Stimulated activated naive B cell treated with anti-CD40 and anti-IgM and Interleukin-4, amounts not matched to agents 10 μg/mL and 1 μg/mL and 100 μg/mL, for 72 hours (primary cell): ENCODE data around the gene SHROOM3.

Source experiments
- ATAC-seq, 2 donors: fragments of 150-1000 bp; cut with Tn5 transposase; replicated peaks; 2 replicates each; pipeline ENCODE4 v1.10.0; 2021; ENCODE audit warnings: moderate library complexity in 1 of 2
- DNase-seq: peaks from one replicate; pipeline ENCODE4 v3.0.0; 2021
- H3K27ac Mint-ChIP-seq: one replicate; pipeline ENCODE4 v1.8.0; 2022; ENCODE audit warnings: mild to moderate bottlenecking, mixed read lengths
- H3K27me3 Mint-ChIP-seq, 2 donors: one replicate each; pipeline ENCODE4 v1.8.0; 2022; ENCODE audit warnings: mixed read lengths in 2 of 2
- H3K36me3 Mint-ChIP-seq, 2 donors: one replicate each; pipeline ENCODE4 v1.8.0; 2022; ENCODE audit warnings: mixed read lengths in 2 of 2, mild to moderate bottlenecking in 1 of 2
- H3K4me1 Mint-ChIP-seq, 2 donors: one replicate each; pipeline ENCODE4 v1.8.0; 2022; ENCODE audit warnings: mixed read lengths in 2 of 2, mild to moderate bottlenecking in 1 of 2
- H3K4me3 Mint-ChIP-seq, 2 donors: one replicate each; pipeline ENCODE4 v1.8.0; 2022; ENCODE audit warnings: mild to moderate bottlenecking in 2 of 2, mixed read lengths in 2 of 2, moderate library complexity in 1 of 2
- H3K9me3 Mint-ChIP-seq, 2 donors: one replicate each; pipeline ENCODE4 v1.8.0; 2022; ENCODE audit warnings: mixed read lengths in 2 of 2, mild to moderate bottlenecking in 1 of 2

The SHROOM3 gene

GRCh38 chr4:76623217-76624045, 188.4 kb downstream of the SHROOM3 start:
- Mint-ChIP-seq H3K4me1 (peaks cover 0 to 2% of the 10 kb centered on the region in 2 donors), H3K27ac (no peak overlapping the region), H3K4me3 (no peak overlapping the region), H3K27me3 (peaks cover 0 to 4% of the 10 kb centered on the region in 2 donors), H3K9me3 (no peaks in the 10 kb centered on the region), H3K36me3 (no peaks in the 10 kb centered on the region)
- no peak for ATAC-seq
- DNase-seq: no peak

GRCh38 chr4:76624241-76624681, 189.2 kb downstream of the SHROOM3 start:
- H3K9me3 Mint-ChIP-seq: no peaks in the 10 kb centered on the region
- peaks cover 0 to 2% of the 10 kb centered on the region in 2 donors for H3K4me1 Mint-ChIP-seq
- no peak overlapping the region for H3K27ac Mint-ChIP-seq
- ATAC-seq: no peak
- no peaks in the 10 kb centered on the region for H3K36me3 Mint-ChIP-seq
- H3K4me3 Mint-ChIP-seq: no peak overlapping the region
- H3K27me3 Mint-ChIP-seq: peaks cover 0 to 4% of the 10 kb centered on the region in 2 donors
- DNase-seq: no peak

GRCh38 chr4:76624931-76625715, 190.1 kb downstream of the SHROOM3 start:
- Mint-ChIP-seq H3K9me3 (no peaks in the 10 kb centered on the region), H3K27me3 (peaks cover 0 to 4% of the 10 kb centered on the region in 2 donors), H3K4me3 (no peak overlapping the region), H3K4me1 (peaks cover 0 to 2% of the 10 kb centered on the region in 2 donors), H3K27ac (no peak overlapping the region), H3K36me3 (no peaks in the 10 kb centered on the region)
- DNase-seq (no peak), ATAC-seq (no peak)

- ATAC-seq: no peak
- H3K36me3 Mint-ChIP-seq: peaks cover 0 to 3% of the 10 kb centered on the region in 2 donors
- H3K4me3 Mint-ChIP-seq: no peak overlapping the region
- H3K27ac Mint-ChIP-seq: no peak overlapping the region
- DNase-seq: no peak
- peaks cover 0 to 2% of the 10 kb centered on the region in 2 donors for H3K4me1 Mint-ChIP-seq
- H3K27me3 Mint-ChIP-seq: peaks cover 0 to 13% of the 10 kb centered on the region in 2 donors
- peaks cover 0 to 4% of the 10 kb centered on the region in 2 donors for H3K9me3 Mint-ChIP-seq
Observed at GRCh38 chr4:76626686-76627465, 191.8 kb downstream of the SHROOM3 start.

- H3K27ac Mint-ChIP-seq: no peak overlapping the region
- ATAC-seq (no peak), DNase-seq (no peak)
- peaks cover 0 to 4% of the 10 kb centered on the region in 2 donors for H3K9me3 Mint-ChIP-seq
- peaks cover 0 to 9% of the 10 kb centered on the region in 2 donors for H3K27me3 Mint-ChIP-seq
- H3K36me3 Mint-ChIP-seq: peaks cover 0 to 3% of the 10 kb centered on the region in 2 donors
- peaks cover 0 to 2% of the 10 kb centered on the region in 2 donors for H3K4me1 Mint-ChIP-seq
- no peak overlapping the region for H3K4me3 Mint-ChIP-seq
Observed at GRCh38 chr4:76628251-76628650, 193.2 kb downstream of the SHROOM3 start.

- peaks cover 0 to 4% of the 10 kb centered on the region in 2 donors for H3K9me3 Mint-ChIP-seq
- peaks cover 0 to 3% of the 10 kb centered on the region in 2 donors for H3K36me3 Mint-ChIP-seq
- peaks cover 0 to 9% of the 10 kb centered on the region in 2 donors for H3K27me3 Mint-ChIP-seq
- ATAC-seq: no peak
- no peak for DNase-seq
- no peak overlapping the region for H3K4me3 Mint-ChIP-seq
- no peaks in the 10 kb centered on the region for H3K4me1 Mint-ChIP-seq
- H3K27ac Mint-ChIP-seq: no peak overlapping the region
Observed at GRCh38 chr4:76630741-76631140, 195.7 kb downstream of the SHROOM3 start.

- no peaks in the 10 kb centered on the region for H3K4me1 Mint-ChIP-seq
Observed at GRCh38 chr4:76634220-76634619, 199.2 kb downstream of the SHROOM3 start.

GRCh38 chr4:76637712-76638361, 202.8 kb downstream of the SHROOM3 start:
- peaks cover 0 to 15% of the 10 kb centered on the region in 2 donors for H3K27me3 Mint-ChIP-seq
- H3K4me3 Mint-ChIP-seq: no peak overlapping the region
- H3K4me1 Mint-ChIP-seq: no peaks in the 10 kb centered on the region
- H3K9me3 Mint-ChIP-seq: no peaks in the 10 kb centered on the region
- H3K27ac Mint-ChIP-seq: no peak overlapping the region
- no peaks in the 10 kb centered on the region for H3K36me3 Mint-ChIP-seq
- DNase-seq (no peak), ATAC-seq (no peak)

More at GRCh38 chr4:76634220-76634619, 199.2 kb downstream of the SHROOM3 start:
- Mint-ChIP-seq H3K27me3 (peaks cover 0 to 9% of the 10 kb centered on the region in 2 donors), H3K4me3 (no peak overlapping the region), H3K9me3 (peaks cover 0 to 4% of the 10 kb centered on the region in 2 donors), H3K36me3 (peaks cover 0 to 3% of the 10 kb centered on the region in 2 donors), H3K27ac (no peak overlapping the region)
- ATAC-seq: no peak
- DNase-seq: no peak

GRCh38 chr4:76639288-76639687, 204.3 kb downstream of the SHROOM3 start:
- Mint-ChIP-seq H3K9me3 (no peaks in the 10 kb centered on the region), H3K4me3 (no peak overlapping the region), H3K36me3 (no peaks in the 10 kb centered on the region), H3K27me3 (peaks cover 0 to 15% of the 10 kb centered on the region in 2 donors), H3K27ac (no peak overlapping the region), H3K4me1 (no peaks in the 10 kb centered on the region)
- ATAC-seq (no peak), DNase-seq (no peak)

- peaks cover 0 to 15% of the 10 kb centered on the region in 2 donors for H3K27me3 Mint-ChIP-seq
- no peak for DNase-seq
- no peaks in the 10 kb centered on the region for H3K36me3 Mint-ChIP-seq
Observed at GRCh38 chr4:76640353-76640910, 205.4 kb downstream of the SHROOM3 start.

GRCh38 chr4:76641351-76641750, 206.3 kb downstream of the SHROOM3 start:
- no peak overlapping the region for H3K4me3 Mint-ChIP-seq
- DNase-seq (no peak), ATAC-seq (no peak)
- no peak overlapping the region for H3K27ac Mint-ChIP-seq
- H3K36me3 Mint-ChIP-seq: no peaks in the 10 kb centered on the region
- peaks cover 0 to 15% of the 10 kb centered on the region in 2 donors for H3K27me3 Mint-ChIP-seq
- no peaks in the 10 kb centered on the region for H3K9me3 Mint-ChIP-seq
- H3K4me1 Mint-ChIP-seq: no peaks in the 10 kb centered on the region

More at GRCh38 chr4:76640353-76640910, 205.4 kb downstream of the SHROOM3 start:
- no peak for ATAC-seq
- no peak overlapping the region for H3K4me3 Mint-ChIP-seq
- no peaks in the 10 kb centered on the region for H3K9me3 Mint-ChIP-seq
- no peak overlapping the region for H3K27ac Mint-ChIP-seq
- H3K4me1 Mint-ChIP-seq: no peaks in the 10 kb centered on the region

GRCh38 chr4:76641758-76642157, 206.7 kb downstream of the SHROOM3 start:
- H3K4me1 Mint-ChIP-seq: no peaks in the 10 kb centered on the region
- H3K36me3 Mint-ChIP-seq: no peaks in the 10 kb centered on the region
- no peaks in the 10 kb centered on the region for H3K9me3 Mint-ChIP-seq
- DNase-seq (no peak), ATAC-seq (no peak)
- no peak overlapping the region for H3K27ac Mint-ChIP-seq
- H3K4me3 Mint-ChIP-seq: no peak overlapping the region
- peaks cover 0 to 15% of the 10 kb centered on the region in 2 donors for H3K27me3 Mint-ChIP-seq

- H3K36me3 Mint-ChIP-seq: no peaks in the 10 kb centered on the region
- H3K27ac Mint-ChIP-seq: no peak overlapping the region
Observed at GRCh38 chr4:76644831-76645485, 209.9 kb downstream of the SHROOM3 start.

More at GRCh38 chr4:76644831-76645485, 209.9 kb downstream of the SHROOM3 start:
- no peak overlapping the region for H3K4me3 Mint-ChIP-seq
- ATAC-seq (no peak), DNase-seq (no peak)
- H3K27me3 Mint-ChIP-seq: peaks cover 0 to 20% of the 10 kb centered on the region in 2 donors
- H3K9me3 Mint-ChIP-seq: no peaks in the 10 kb centered on the region
- H3K4me1 Mint-ChIP-seq: no peaks in the 10 kb centered on the region
